Liver (tissue), 3 donors: ENCODE results near the gene TIMP3.
A peak's percentile ranks its signal among the peaks of the same experiment; 100 is the strongest.

Experiments
- CTCF ChIP-seq: fragments of 150-350 bp; IDR thresholded peaks from 2 replicates; pipeline ENCODE4 v1.5.1; 2017; ENCODE audit warnings: improper control_type of control experiment, low read depth, low read length; ENCODE audit not compliant: missing input control
- EGR1 ChIP-seq, 2 donors: IDR thresholded peaks; 2 replicates each; pipeline ENCODE4 v1.6.1; 2016 to 2018; ENCODE audit warnings: antibody characterized with exemption in 2 of 2, low read depth in 2 of 2
- FOXA1 ChIP-seq: IDR thresholded peaks from 2 replicates; pipeline ENCODE4 v1.6.1; 2016; ENCODE audit warnings: antibody characterized with exemption
- JUND ChIP-seq, 2 donors: IDR thresholded peaks; 2 replicates each; pipeline ENCODE4 v1.6.1; 2016; ENCODE audit warnings: antibody characterized with exemption in 2 of 2
- RXRA ChIP-seq, 2 donors: IDR thresholded peaks; 2 replicates each; pipeline ENCODE4 v1.6.1; 2017 to 2018; ENCODE audit warnings: antibody characterized with exemption in 2 of 2, mild to moderate bottlenecking in 1 of 2
- SP1 ChIP-seq: IDR thresholded peaks from 2 replicates; pipeline ENCODE4 v1.6.1; 2018; ENCODE audit warnings: antibody characterized with exemption, mild to moderate bottlenecking
- TAF1 ChIP-seq: conservative IDR thresholded peaks from 2 replicates; pipeline ENCODE4 v1.6.1; 2016; ENCODE audit warnings: antibody characterized with exemption, mild to moderate bottlenecking
- YY1 ChIP-seq: IDR thresholded peaks from 2 replicates; pipeline ENCODE4 v1.6.1; 2016; ENCODE audit warnings: antibody characterized with exemption, mild to moderate bottlenecking
- TF ChIP-seq, protein P1 (sequence below): IDR thresholded peaks from 2 replicates; pipeline ENCODE4 v1.6.1; 2016; ENCODE audit warnings: antibody characterized with exemption
- donor health status: healthy.
- donor health status: healthy.

DNA sequence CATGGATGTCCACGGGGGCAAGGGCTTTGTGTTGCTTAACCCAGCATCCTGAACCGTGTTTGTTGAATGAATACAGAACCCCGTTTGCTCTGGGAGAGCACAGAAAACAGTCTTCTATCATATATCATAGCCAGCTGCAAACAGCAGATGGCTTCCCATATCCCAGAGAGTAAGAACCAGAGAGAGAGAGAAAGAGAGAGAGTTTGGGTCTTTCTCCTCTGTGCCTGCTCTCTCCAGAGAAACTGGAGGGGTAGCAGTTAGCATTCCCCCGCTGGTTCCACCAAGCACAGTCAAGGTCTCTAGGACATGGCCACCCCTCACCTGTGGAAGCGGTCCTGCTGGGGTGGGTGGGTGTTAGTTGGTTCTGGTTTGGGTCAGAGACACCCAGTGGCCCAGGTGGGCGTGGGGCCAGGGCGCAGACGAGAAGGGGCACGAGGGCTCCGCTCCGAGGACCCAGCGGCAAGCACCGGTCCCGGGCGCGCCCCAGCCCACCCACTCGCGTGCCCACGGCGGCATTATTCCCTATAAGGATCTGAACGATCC is 440 bp upstream of the TIMP3 start:
- TF ChIP-seq CTCF: no peak
- TF ChIP-seq SP1: no peak
- TF ChIP-seq, protein P1, sequence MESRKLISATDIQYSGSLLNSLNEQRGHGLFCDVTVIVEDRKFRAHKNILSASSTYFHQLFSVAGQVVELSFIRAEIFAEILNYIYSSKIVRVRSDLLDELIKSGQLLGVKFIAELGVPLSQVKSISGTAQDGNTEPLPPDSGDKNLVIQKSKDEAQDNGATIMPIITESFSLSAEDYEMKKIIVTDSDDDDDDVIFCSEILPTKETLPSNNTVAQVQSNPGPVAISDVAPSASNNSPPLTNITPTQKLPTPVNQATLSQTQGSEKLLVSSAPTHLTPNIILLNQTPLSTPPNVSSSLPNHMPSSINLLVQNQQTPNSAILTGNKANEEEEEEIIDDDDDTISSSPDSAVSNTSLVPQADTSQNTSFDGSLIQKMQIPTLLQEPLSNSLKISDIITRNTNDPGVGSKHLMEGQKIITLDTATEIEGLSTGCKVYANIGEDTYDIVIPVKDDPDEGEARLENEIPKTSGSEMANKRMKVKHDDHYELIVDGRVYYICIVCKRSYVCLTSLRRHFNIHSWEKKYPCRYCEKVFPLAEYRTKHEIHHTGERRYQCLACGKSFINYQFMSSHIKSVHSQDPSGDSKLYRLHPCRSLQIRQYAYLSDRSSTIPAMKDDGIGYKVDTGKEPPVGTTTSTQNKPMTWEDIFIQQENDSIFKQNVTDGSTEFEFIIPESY: no peak
- TF ChIP-seq FOXA1: no peak
- TF ChIP-seq YY1: peak; percentile 91
- no peak for TF ChIP-seq RXRA (IDR thresholded peaks at IDR 0.05)
- no peak for TF ChIP-seq JUND (IDR thresholded peaks at IDR 0.05)
- no peak for TF ChIP-seq EGR1 (IDR thresholded peaks at IDR 0.05; ENCODE audit: low read depth in 2 of 2)
- TF ChIP-seq TAF1: no peak
